Kasumi-1 (cell line): ENCODE data around the gene CUX1.
A peak's percentile ranks its signal among the peaks of the same experiment; 100 is the strongest.
"Not testable (repeated sequence)": the region's sequence is repeated elsewhere in the genome, so short reads cannot be mapped to it uniquely, and the experiment has no call there.

Experiments used
- DNase-seq, 2 experiments: peaks; one replicate each; lab custom pipeline; 2025; lab: John Stamatoyannopoulos, UW

CUX1 gene

DNA sequence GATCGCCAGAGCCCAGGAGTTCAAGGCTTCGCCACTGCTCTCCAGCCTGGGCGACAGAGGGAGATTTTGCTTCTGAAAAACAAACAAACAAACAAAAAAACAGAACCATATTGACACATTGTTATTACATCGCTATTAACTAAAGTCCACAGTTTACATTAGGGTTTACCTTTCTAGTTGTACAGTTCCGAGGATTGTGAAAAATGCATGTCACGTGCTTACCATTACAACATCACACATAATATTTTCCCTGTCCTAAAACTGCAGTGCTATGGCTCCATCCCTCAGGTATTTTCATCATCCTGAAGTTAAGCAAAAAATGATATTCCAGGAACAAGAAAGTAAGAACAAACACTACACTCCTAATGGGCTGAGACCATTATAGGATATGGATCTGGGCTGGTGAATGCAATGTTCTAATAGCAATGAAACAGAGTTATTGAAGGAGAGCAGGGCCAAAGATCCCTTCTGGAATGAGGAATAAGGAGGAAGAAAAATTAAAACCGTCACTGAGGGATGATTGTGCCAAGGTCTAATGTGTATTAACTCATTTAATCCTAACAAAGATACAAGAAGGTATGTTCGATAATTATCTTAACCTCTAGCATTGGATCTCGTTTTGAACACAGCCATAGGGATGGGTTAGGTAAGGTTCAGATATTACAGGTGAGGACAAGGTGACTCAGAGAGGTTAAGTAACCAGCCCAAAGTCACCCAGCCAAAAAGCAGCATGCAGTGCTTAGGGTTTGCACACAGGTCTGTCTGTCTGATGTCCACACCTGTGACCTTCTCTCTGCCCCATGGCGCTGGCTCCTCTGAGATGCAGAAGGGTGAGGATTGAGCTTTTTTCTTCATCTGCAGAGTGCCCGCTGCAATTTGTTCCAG lies 14.0 kb upstream of the CUX1 start:
- DNase-seq: no peak

- DNase-seq: no peak
Measured at GRCh38 chr7:101804088-101804963, 13.1 kb upstream of the CUX1 start.

- no peak for DNase-seq
Measured at GRCh38 chr7:101804967-101805366, 12.5 kb upstream of the CUX1 start.

- no peak for DNase-seq
Measured at GRCh38 chr7:101812595-101812994, 4.8 kb upstream of the CUX1 start.

DNA sequence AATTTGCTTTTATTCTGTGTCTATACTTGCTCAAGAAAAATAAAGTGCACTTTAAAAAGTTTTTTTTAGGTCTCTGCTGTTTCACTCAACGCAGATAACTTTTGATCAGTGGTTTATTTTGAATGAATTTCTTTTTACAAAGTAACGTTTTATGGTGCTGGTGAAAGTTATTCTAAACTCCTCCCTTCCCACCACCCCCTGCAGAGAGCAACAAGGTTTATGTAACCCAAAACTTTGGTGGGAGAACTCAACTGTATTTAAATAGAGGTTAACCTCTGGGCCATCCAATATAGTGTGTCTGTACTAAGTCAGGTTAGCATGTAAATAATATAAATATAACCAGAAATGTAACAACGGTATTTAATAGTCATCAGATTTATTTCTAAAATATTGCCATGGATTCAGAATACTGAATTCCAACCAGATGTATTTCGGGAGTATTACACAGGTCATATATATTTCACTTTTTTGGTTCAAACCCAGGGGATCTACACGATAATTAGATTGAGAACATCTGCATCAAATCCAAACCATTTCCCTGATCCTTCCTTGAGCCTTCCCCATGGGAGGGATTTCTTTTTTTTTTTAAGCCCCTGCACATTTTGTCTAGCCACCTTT lies 3.9 kb upstream of the CUX1 start:
- no peak for DNase-seq

- DNase-seq: peak; percentile 56 to 63
Measured at GRCh38 chr7:101814081-101814990, 3.1 kb upstream of the CUX1 start.

- DNase-seq: peak; percentile 43 to 51
Measured at GRCh38 chr7:101814991-101815825, 2.2 kb upstream of the CUX1 start.

DNA sequence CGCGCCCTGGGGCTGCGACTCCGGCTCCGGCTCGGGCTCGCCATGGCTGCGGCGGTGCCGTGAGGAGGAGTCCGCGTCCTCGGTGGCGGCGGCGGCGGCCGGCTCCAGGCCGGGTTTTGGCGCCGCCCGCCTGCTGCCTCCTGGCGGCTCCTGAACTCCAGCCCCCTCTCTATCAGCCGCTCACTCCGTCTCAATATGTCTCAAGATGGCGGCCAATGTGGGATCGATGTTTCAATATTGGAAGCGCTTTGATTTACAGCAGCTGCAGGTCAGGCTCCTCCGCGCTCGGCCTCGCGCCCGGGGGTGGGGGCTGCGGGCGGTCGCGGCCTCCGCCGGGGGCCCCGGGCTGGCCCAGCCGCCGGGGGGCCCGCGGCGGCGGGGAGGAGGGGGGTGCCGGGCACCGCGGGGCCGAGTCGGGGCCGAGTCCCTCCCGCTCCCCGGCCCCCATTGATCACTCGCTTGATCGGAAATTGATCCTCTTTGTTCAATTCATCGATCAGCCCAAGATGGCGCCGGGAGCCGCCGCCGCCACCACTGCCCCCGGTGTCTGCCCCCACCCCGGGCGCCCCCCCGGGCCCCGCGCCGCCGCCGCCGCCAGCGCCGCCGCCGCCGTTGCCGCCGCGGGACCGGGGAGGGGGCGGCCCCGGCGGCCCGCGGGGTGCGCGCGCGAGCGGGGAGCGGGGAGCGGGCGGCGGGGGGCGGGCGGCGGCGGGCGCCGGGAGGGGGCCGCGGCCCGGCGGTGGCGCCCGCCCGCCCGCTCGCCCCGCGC lies 1.4 kb upstream of the CUX1 start:
- DNase-seq: peak; percentile 80 to 85

GRCh38 chr7:101816595-101817470 lies 593 bp upstream of the CUX1 start:
- DNase-seq: no peak

- DNase-seq: no peak
Measured at GRCh38 chr7:101818287-101819071, 1.1 kb downstream of the CUX1 start.

DNA sequence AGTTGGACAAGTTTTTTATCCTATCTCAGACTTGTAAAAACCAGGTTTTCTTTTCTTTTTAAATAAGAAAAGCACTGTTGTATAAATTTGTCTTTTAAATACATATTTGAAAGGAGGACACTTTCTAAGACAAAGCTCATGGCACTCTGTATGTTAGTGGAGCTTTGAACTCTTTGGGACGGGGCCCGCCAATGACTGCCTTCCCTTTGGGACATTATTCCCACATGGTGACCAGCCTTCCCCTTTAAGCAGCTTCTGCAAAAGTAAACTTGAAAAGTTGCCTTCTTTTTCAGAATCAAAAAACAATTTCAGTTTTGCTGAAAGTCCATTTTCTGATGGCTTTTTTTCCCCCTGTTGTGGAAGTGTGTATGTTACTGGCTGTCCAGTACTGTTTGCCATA lies 1.8 kb downstream of the CUX1 start:
- no peak for DNase-seq

GRCh38 chr7:101819913-101820522 lies 2.6 kb downstream of the CUX1 start:
- no peak for DNase-seq

- DNase-seq: no peak
Measured at GRCh38 chr7:101820703-101821102, 3.3 kb downstream of the CUX1 start.

DNA sequence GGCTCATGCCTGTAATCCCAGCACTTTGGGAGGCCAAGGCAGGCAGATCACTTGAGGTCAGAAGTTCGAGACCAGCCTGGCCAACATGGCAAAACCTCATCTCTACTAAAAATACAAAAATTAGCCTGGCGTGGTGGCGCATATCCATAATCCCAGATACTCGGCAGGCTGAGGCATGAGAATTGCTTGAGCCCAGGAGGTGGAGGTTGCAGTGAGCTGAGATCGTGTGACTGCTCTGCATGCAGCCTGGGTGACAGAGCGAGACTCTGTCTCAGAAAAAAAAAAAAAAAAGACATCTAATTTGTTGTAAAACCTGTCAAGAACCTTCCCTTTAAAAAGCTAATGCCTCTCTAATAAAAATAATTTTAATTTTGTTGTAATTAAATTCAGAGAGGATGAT lies 5.2 kb downstream of the CUX1 start:
- DNase-seq: not testable (repeated sequence)

- DNase-seq: no peak
Measured at GRCh38 chr7:101823096-101823495, 5.7 kb downstream of the CUX1 start.

- DNase-seq: no peak
Measured at GRCh38 chr7:101823596-101823995, 6.2 kb downstream of the CUX1 start.

GRCh38 chr7:101824440-101824839 lies 7.0 kb downstream of the CUX1 start:
- DNase-seq: no peak
